Adrenal gland (tissue), 5 donors: ENCODE results near the gene DCN.

Experiments
- POLR2A ChIP-seq, 2 donors: fragments of 450-650 bp; IDR thresholded peaks; one replicate each; pipeline ENCODE4 v1.6.1; 2017; ENCODE audit warnings: antibody characterized with exemption in 2 of 2, mild to moderate bottlenecking in 2 of 2, moderate library complexity in 1 of 2
- TF ChIP-seq, protein P1 (sequence below), 6 experiments: fragments of 450-650 bp in 4 of 6; fragments of 200-600 bp in 2 of 6; sonication (generic) in 1 of 6; IDR thresholded peaks; 1 replicate in 5 of 6; 2 replicates in 1 of 6; pipeline versions ENCODE4 v1.5.1 to v1.8.0; 2016 to 2021; ENCODE audit warnings: antibody characterized with exemption in 6 of 6, mild to moderate bottlenecking in 2 of 6, moderate library complexity in 1 of 6
- donor health status: DM: no; HTN: no; CAD: no.

DNA sequence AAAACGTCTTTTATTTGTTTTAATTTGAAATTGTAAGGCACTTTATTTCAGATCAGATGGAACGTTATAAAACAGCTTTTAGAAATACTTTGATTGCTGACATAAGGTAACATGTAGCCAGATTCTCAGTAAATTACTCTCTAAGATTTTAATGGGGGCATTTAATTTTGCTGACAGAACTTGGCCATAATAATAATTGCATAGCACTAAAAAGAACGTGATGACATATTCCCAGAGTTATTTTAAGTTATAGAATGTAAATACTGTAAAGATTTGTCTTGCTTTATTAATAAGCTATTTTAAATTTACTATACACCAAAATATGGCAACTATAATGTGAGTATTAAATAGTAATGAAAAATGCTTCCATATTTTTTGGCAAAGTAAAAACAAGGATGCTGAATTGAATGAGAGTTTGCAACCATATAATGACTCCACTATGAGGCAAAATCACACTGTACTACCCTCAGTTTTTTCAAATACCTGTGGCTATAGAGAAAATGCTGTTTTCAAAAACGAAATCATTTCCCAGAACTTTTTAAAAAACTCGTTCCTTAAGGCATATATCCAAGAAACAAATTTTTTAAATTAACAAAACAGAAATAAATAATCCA, 72.2 kb downstream of the DCN start:
- TF ChIP-seq POLR2A (IDR thresholded peaks at IDR 0.05) = no peak
- TF ChIP-seq, protein P1, sequence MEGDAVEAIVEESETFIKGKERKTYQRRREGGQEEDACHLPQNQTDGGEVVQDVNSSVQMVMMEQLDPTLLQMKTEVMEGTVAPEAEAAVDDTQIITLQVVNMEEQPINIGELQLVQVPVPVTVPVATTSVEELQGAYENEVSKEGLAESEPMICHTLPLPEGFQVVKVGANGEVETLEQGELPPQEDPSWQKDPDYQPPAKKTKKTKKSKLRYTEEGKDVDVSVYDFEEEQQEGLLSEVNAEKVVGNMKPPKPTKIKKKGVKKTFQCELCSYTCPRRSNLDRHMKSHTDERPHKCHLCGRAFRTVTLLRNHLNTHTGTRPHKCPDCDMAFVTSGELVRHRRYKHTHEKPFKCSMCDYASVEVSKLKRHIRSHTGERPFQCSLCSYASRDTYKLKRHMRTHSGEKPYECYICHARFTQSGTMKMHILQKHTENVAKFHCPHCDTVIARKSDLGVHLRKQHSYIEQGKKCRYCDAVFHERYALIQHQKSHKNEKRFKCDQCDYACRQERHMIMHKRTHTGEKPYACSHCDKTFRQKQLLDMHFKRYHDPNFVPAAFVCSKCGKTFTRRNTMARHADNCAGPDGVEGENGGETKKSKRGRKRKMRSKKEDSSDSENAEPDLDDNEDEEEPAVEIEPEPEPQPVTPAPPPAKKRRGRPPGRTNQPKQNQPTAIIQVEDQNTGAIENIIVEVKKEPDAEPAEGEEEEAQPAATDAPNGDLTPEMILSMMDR (IDR thresholded peaks at IDR 0.05) = no peak
